ENCODE data around the gene BAD.
"Not testable (repeated sequence)": the region's sequence is repeated elsewhere in the genome, so short reads cannot be mapped to it uniquely, and the experiment has no call there.

The BAD gene

DNA sequence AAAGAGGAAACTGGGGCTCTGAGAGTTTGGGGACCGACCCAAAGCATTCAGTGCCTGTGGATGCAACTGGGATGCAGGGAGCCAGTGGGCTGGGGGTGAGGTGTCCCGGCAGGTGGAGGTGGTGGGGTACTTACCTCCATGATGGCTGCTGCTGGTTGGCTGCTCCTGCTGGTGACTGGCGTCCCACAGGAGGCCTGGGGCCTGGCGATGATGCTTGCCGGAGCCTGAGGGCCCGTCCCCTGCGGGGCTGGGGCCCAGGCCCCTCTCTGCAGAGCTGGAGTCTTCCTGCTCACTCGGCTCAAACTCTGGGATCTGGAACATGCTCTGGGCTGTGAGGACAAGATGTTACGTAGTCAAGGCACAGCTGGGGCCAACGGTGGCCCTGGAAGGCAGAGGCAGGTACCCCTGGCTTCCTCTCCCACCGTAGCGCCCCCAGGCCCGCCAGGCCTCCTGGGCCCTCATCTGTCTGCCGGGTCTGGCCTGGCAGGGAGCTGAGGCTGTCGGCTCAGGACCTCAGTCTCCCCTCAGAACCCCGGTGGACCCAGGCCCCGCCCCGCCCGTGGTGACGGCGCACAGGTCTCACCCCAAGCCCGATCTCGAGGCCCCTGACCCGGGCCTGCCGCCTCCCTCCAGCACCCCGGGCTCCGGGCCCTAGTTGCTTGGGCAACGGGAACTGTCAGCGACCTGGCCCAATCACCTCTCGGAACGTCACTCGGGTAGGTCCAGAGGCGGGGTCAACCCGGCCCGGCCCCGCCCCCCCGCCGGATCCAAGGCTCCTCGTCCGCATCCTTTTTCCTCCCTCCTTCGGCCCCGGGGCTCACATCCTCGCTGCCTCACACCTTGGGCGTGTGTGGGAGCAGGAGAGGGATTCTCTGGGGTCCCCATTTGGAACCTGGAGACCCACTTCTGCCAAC, at the start of gene BAD:
BAD (minus strand) TSS at position 618 of the 914 bp plus-strand sequence; CDS start at position 321, 297 bp downstream.
- peak; percentile 94 for DNase-seq

DNA sequence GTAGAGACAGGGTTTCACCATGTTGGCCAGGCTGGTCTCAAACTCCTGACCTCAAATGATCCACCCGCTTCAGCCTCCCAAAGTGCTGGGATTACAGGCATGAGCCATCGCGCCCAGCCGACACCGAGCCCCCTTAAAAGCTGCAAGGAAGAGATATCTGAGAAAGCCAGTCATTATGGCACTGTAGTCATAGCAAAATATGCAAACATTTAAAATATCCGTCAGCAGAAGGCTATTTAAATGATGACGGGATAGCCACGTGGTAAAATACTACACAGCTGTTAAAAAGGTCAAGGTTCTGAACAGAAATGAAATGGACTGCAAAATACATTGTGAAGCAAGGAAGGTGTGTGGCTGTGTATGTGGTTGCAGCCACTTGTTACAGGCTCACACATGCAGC, 49.1 kb upstream of the BAD start:
- no peak for DNase-seq

DNA sequence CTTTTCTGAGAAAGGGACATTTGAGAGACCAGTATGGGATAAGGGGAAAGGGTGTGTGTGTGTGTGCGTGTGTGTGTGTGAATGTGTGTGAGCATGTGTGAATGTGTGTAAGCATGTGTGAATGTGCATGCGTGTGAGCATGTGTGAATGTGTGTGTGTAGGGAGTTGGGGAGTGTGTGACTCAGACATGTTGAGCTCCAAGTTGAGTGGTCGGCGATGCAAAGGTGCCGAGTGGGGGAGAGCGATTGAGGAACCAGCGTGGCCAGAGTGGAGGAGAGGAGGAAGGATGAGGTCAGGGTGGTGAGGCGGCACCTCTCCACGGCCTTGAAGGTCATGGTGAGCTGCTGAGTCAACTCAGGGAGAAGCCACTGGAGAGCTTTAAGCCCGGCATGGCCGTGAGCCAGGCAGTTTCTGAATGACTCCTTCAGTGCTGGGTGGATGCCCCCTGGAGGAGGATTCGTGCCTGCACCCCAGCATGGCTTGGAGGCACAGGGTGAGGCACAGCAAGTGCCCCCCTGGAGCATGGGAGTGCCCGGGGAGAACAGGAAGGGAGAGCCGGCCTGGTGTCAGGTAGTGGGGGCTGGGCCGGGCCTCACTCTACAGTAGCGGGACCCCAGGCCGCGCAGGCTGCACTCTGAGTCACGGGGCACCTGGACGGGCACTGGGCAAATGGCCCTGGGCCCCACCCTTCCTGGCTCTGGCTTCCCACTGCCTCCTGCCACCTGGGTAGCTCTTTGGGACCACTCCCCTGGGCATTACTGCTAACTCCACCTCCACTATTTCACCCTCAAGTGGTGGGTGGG, 47.3 kb upstream of the BAD start:
- DNase-seq: peak; percentile 81

DNA sequence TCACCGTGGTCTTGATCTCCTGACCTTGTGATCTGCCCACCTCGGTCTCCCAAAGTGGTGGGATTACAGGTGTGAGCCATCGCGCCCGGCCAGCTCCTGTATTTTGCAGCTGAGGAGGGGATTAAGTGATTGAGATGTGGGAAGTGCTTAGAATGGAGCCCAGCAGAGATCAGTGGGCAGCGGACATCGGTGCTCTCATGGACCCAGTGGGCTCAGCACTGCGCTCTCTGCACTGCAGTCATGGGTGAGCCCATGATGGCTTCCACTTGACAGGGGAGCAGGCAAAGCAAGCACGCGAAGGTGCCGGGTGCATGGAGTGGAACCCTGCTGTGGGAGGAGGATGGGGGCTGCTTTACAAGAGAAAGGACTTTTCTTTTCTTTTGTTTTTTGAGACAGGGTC, 46.4 kb upstream of the BAD start:
- no peak for DNase-seq

DNA sequence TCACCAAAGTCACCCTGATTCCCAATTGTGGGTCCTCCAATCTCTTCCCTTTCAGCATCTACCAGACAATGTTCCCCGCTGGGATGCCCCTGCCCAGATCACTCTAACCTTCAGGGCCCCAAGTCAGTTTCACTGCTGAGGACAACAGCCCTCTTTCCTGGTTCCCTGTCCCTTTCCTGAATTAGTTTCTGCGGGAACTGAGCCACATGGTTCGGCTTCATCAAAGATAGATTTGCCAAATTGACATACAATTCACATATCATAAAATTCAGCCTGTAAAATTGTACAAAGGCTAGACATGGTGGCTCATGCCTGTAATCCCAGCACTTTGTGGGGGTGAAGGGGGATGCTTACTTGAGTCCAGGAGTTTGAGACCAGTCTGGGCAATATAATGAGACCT, 43.5 kb upstream of the BAD start:
- no peak for DNase-seq

DNA sequence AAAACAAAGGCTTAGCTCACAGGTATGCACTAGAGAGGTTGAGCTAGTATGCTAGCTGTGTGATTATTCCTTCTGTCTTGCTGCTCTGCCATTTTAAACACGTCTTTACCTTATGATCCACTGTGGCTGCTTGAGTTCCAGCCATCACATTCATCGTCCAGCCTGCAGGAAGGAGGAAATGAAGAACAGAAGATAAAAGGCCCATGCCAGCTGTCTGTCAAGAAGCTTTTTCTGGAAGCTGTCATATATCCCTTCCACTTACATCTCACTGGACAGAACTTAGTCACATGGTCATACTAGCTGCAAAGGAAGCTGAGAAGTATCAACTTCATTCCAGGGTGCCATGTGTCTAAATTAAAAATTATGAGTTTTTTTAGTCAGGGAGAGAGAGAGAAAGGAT, 42.9 kb upstream of the BAD start:
- DNase-seq: no peak

DNA sequence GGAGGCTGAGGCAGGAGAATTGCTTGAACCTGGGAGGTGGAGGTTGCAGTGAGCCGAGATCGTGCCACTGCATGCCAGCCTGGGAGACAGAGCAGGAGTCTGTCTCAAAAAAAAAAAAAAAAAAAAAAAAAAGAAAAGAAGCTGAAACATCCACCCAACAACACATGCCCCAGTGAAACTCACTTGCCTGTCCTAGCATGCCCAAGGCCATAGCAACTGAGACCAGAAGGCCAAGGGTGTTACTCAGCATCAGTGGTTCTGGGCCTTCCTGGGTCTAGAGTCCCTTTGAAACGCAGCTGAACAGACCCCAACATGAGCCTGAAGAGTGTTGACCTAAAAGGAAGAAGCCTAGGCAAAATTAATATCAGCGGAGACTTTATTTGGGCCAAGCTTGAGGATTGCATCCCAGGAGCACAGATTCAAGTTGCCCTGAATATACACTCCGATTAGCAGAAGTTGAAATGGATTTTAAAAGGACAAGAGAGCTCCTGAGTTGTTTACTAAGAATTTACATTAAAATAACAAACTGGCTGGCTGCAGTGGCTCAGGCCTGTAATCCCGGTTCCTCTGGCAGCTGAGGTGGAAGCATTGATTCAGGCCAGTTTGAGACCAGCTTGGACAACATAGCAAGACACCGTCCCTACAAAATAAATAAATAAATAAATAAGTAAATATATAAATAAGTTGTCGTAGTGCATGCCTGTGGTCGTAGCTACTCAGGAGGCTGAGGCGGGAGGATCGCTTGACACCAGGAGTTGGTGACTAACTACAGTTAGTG, 40.4 kb upstream of the BAD start:
- no peak for DNase-seq

DNA sequence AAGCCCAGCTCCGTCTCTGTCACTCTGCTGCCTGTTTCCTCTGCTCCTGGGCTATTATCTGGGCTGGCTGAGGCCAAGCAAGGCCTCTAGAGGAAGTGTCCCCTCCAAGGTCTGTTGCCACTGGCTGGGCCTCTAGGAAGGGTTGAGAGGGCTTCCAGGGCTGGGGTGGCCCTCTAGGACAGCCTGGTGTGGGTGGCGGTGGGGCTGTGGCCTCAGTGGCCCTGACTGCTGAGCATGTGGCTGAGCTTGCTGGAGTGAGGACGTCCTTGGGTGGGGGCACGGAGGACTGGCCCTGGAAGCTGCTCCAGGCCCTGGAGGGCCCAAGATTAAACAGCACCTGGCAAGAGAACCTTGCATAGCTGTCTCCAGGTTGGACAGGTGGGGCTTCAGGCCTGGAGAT, 39.5 kb upstream of the BAD start:
- not testable (repeated sequence) for DNase-seq

DNA sequence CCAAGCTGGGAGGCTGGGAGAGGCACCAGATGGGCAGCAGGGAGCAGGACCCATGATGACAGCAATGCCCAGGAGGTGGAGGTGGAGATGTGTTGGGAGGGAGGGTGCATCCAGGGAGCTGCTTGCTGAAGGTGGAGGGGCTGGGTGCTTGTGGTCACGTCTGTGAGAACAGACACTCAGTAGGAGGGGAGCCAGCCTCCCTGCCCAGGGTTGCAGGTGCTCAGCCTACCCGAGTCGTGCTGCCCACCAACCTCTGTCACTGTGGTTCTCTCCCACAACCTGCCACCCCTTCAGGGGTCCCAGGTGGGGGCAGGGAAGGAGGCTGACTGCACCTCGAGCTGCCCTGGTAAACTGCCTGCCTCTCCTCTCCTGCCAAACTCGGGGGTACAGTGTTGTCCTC, 38.9 kb upstream of the BAD start:
- no peak for DNase-seq

DNA sequence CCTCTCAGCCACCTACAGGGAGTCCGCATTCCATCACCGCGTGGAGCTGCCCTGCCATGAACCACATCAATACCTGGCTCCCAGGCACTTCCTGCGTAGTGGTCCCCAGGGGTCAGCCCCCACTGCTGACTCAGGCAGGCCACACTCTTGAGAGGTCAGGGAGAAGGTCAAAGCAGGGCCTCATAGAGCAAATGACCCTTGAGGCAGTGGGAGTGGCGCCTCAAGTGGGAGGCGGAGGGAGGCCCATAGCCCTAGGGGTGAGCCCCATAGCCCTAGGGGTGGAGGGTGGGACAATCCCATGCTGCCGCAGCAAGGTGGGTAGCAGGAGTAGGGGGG, 38.4 kb upstream of the BAD start:
- DNase-seq: no peak

DNA sequence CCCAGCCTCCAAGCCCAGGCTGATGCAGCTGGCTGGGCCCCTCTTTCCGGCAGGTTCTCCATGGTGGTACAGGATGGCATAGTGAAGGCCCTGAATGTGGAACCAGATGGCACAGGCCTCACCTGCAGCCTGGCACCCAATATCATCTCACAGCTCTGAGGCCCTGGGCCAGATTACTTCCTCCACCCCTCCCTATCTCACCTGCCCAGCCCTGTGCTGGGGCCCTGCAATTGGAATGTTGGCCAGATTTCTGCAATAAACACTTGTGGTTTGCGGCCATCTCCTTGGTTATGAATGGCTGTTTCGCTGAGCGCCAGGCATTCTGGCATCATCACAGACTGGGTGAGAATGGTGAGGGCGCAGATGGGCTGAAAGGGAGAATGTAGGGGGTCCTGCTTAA, 37.1 kb upstream of the BAD start:
- DNase-seq: no peak

DNA sequence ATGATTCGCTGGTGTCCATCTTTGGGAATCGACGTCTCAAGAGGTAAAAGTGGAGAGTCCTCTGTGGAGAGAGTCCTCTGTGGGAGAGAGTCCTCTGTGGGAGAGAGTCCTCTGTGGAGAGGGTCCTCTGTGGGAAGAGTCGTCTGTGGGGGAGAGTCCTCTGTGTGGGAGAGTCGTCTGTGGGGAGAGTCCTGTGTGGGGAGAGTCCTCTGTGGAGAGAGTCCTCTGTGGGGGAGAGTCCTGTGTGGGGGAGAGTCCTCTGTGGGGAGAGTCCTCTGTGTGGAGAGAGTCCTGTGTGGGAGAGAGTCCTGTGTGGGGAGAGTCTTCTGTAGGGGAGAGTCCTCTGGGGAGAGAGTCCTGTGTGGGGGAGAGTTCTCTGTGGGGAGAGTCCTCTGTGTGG, 36.6 kb upstream of the BAD start:
- DNase-seq: no peak

DNA sequence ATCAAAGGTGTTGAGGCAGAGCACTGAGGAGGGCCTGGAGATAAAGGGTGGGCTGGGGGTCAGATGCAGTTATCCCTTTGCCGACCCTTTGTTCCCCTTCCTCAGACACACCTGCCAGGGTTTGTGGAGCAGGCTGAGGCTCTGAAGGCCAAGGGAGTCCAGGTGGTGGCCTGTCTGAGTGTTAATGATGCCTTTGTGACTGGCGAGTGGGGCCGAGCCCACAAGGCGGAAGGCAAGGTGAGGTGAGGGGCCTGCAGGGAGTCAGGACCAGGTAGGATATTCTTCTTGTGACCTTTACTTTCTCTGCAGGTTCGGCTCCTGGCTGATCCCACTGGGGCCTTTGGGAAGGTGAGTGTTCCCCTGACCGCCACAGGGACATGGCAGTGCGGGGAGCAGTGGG, 36.1 kb upstream of the BAD start:
- DNase-seq: no peak

DNA sequence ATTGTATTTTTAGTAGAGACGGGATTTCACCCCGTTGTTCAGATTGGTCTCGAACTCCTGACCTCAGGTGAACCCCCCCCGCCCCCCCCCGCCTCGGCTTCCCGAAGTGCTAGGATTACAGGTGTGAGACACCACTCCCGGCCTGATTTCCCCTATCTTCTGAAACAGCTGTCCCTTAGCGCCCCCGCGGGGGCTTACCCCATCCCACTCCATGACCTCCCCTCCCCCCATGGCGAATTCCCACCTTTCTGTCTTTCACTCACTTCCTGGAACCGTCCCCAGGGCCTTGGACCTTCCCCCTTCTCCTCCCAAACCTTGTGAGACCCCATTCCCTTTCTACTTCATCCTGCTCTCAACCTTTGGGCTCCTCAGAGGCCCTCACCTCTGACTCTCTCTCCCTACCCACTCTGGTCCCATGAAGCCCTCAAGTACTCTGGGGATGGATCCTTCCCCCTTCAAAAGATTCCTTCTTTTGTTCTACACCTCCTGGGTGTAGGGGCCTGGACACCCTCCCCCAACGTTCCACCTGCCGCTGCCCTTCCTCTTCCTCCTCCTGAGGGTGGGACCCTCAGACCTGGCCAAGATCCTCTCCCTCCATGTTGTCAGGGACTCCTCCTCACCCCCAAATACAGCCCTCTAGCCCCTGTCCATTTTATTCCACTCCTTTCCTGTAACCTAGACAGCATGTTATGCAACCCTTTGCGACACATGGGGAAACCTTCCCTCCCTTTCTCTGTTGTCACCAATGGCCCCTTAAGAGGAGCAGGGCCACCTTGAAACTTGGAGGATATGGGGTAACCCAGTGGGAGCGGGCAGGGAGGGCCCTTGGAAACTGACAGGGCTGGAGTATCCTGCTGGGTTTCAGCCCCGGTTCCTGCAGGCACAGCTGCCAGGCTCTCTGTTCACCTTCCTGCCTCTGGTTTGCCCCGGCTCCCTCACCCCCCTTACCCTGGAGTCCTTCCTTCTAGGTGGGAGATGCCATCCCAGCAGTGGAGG, 34.6 kb upstream of the BAD start:
- no peak for DNase-seq

DNA sequence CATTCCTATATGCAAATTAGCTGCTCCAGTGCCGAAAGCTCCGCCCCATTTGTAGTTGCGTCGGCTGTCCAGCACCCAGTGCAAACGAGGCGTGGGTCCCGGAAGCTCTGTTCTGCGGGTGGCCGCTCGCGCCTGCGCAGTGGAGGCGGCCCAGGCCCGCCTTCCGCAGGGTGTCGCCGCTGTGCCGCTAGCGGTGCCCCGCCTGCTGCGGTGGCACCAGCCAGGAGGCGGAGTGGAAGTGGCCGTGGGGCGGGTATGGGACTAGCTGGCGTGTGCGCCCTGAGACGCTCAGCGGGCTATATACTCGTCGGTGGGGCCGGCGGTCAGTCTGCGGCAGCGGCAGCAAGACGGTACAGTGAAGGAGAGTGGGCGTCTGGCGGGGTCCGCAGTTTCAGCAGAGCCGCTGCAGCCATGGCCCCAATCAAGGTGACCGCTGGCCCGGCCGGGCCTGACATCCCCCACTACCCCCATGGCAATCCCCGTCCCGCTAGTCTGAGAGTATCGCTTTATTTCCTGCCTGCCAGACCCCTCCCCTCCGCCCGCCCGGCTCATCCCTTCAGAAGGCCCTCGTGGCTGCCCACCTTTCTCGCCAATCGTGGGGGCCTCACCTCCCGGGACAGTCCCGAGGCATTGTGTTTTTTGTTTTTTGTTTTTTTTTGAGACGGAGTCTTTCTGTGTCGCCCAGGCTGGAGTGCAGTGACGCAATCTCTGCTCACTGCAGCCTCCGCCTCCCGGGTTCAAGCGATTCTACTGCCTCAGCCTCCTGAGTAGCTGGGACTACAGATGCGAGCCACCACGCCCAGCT, 33.7 kb upstream of the BAD start, which contains the start of gene PRDX5:
PRDX5 (plus strand) TSS at position 161 of the 805 bp plus-strand sequence; CDS start at position 256, 95 bp downstream.
- DNase-seq: peak; percentile 98

DNA sequence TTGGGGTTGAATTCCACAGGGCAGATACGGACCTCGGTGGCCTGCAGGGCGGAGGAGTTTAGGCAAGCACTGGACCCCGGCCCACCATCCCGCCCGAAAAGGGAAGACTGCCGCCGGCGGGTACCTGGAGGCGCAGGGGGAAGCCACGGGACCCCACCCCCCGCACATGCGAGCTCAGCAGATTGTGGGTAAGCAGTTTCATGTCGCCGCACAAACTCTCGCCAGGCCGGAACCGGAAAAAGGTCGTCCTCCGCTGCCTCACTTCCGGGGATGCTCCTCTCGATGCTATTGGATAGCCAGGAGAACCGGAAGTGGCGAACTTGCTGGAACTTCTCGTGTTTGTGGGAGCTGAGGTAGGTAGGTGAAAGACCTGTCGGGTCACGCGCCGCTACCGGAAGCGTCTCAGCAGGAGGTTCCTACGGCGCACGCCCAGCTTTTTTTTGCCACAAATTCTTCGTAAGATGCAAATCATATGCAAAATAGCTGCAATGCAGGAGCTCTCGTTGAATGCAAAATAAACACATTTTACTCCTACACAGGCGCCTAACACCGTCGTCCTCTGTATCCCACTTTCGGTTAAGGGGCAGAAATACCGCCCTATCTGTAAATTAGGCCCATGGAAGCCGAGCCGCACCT, 33.0 kb upstream of the BAD start, which contains the start of gene TRMT112:
TRMT112 (minus strand) TSS at position 235 of the 636 bp plus-strand sequence; CDS start at position 202, 33 bp downstream.
- DNase-seq: peak; percentile 97

DNA sequence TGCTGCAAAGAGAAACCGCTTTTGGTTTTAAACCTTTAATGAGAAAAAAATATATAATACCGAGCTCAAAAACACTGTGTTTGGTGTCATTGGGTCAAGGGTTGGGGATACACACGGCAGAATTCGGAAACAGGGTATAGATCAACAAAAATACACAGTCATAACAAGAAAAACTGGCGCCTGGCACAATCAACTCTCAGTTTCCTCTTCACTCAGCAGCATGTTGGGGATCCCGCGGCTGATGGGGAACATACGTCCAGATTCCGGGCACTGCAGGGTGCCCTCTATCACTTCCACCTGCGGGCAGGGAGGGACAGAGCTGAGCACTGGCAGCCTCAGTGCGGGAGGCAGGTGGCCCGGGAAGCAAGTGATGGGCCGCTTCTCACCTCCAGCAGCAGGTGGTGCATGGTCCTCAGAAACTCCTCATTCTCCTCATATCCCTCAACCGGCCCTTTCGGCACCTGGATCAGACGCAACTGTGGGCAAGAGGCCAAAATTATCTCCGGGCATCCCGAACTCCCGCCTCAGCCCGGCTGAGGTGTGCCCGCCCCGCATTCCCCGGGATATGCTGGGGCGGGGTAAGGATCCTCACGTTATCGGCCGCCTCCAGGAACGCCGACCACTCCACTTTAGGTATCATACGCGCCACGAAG, 32.3 kb upstream of the BAD start:
- peak; percentile 42 for DNase-seq

DNA sequence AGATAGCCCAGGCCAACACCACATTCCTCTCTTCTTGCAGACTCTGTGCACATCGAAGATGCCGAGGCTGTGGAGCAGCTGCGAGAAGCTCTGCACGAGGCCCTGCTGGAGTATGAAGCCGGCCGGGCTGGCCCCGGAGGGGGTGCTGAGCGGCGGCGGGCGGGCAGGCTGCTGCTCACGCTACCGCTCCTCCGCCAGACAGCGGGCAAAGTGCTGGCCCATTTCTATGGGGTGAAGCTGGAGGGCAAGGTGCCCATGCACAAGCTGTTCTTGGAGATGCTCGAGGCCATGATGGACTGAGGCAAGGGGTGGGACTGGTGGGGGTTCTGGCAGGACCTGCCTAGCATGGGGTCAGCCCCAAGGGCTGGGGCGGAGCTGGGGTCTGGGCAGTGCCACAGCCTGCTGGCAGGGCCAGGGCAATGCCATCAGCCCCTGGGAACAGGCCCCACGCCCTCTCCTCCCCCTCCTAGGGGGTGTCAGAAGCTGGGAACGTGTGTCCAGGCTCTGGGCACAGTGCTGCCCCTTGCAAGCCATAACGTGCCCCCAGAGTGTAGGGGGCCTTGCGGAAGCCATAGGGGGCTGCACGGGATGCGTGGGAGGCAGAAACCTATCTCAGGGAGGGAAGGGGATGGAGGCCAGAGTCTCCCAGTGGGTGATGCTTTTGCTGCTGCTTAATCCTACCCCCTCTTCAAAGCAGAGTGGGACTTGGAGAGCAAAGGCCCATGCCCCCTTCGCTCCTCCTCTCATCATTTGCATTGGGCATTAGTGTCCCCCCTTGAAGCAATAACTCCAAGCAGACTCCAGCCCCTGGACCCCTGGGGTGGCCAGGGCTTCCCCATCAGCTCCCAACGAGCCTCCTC, 31.4 kb upstream of the BAD start:
- DNase-seq: not testable (repeated sequence)

Data from CD4-positive, alpha-beta T cell treated with Interferon gamma for 1 hour (primary cell).